HG03571 (cell line): ENCODE results near the gene C8A.

Experiments
- ATAC-seq: cut with Tn5 transposase; IDR thresholded peaks from one replicate; pipeline ENCODE4 v1.9.1; 2021; ENCODE audit not compliant: unreplicated experiment

C8A gene

GRCh38 chr1:56965191-56965590 is 110.6 kb downstream of the C8A start:
- no peak for ATAC-seq

DNA sequence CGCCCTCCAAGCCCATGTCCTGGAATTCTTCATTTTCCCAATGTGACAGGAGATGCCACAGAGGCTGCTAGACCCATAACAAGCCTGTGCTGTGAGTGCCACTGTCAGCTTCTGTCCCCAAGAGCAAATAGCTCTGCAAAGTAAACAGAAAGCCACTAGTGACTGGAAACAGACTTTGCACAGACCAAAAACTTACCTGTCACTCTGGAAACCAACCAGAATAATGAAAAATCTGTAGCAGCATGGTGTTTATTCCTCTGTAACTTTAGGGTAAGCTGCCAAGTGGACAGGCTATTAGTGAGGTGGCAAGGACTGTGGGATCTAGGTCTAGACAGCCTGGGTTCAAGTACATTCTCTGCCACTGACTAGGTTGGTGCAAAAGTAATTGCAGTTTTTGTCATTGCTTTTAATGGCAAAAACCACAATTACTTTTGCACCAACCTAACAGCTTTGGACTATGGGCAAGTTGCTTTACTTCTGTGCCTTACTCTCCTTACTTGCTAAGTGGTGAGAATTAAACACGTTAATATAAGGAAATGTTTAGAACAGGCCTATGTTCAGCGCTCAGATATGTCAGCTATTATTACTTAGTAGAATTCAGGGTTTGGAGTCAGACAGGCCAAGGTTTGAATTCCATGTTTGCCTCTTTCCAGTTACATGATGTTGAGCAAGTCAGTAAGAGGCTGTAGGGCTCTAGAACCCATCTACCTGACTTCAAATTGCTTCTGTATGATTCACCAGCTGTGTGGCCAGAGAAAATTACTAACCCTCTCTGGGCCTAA is 111.5 kb downstream of the C8A start, which contains the start of gene C8B:
C8B (minus strand) TSS at position 100 of the 782 bp plus-strand sequence; CDS start at position 33, 67 bp downstream.
- ATAC-seq = no peak

DNA sequence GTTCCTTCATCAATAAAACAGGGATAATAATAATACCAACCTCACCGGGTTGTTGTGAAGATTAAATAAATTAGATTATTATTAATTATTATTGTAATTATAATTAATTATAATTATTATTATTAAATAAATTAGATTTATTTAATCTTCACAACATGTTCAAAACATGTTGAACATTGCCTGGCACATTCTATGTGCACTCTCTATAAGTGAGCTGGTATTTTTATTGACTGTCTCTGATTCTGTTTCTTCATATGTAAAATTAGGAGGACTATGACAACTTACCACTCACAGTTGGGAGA is 112.1 kb downstream of the C8A start:
- no peak for ATAC-seq

GRCh38 chr1:56967355-56967754 is 112.8 kb downstream of the C8A start:
- no peak for ATAC-seq
